ENCODE data around the gene RAB37. TPM values are rescaled to one million over a fixed set of nuclear protein-coding genes. Genes with fewer than 3 reads are reported as not detected.

Gene RAB37
- total RNA-seq, 4 donors from 2014 or later: under 0.01 to 5.0 (median 1.7) TPM

GRCh38 chr17:74713171-74713755, 23.8 kb upstream of the RAB37 start:
- TF ChIP-seq CTCF (IDR thresholded peaks at IDR 0.05) (no peak), POLR2A (IDR thresholded peaks at IDR 0.05) (no peak)

GRCh38 chr17:74715144-74715543, 21.9 kb upstream of the RAB37 start:
- no peak overlapping the region for H3K27ac ChIP-seq
- TF ChIP-seq CTCF (IDR thresholded peaks at IDR 0.05) (no peak), POLR2A (IDR thresholded peaks at IDR 0.05) (no peak)
- H3K4me1 ChIP-seq: no peaks in the 10 kb centered on the region
- no peak for DNase-seq
- H3K9me3 ChIP-seq: no peaks in the 10 kb centered on the region
- H3K36me3 ChIP-seq: no peaks in the 10 kb centered on the region
- H3K27me3 ChIP-seq: no peaks in the 10 kb centered on the region
- intact Hi-C loops (cut with DNase I; ENCODE audit: low total_unique reads): no loop called here
- H3K4me3 ChIP-seq: no peak overlapping the region

More at GRCh38 chr17:74713171-74713755, 23.8 kb upstream of the RAB37 start:
- H3K9me3 ChIP-seq: no peaks in the 10 kb centered on the region
- DNase-seq: no peak
- no peak overlapping the region for H3K27ac ChIP-seq
- H3K27me3 ChIP-seq: no peaks in the 10 kb centered on the region
- H3K4me1 ChIP-seq: no peaks in the 10 kb centered on the region
- H3K4me3 ChIP-seq: no peak overlapping the region
- intact Hi-C loops (cut with DNase I; ENCODE audit: low total_unique reads): no loop called here
- H3K36me3 ChIP-seq: no peaks in the 10 kb centered on the region

- no peak overlapping the region for H3K4me3 ChIP-seq
- TF ChIP-seq POLR2A (IDR thresholded peaks at IDR 0.05) (no peak), CTCF (IDR thresholded peaks at IDR 0.05) (no peak)
- H3K9me3 ChIP-seq: no peaks in the 10 kb centered on the region
- intact Hi-C loops (cut with DNase I; ENCODE audit: low total_unique reads): no loop called here
- no peak for DNase-seq
- H3K36me3 ChIP-seq: no peaks in the 10 kb centered on the region
- no peak overlapping the region for H3K27ac ChIP-seq
- no peaks in the 10 kb centered on the region for H3K27me3 ChIP-seq
- H3K4me1 ChIP-seq: no peaks in the 10 kb centered on the region
Measured at GRCh38 chr17:74720506-74720905, 16.6 kb upstream of the RAB37 start.

- Histone ChIP-seq H3K27me3 (no peaks in the 10 kb centered on the region), H3K27ac (no peak overlapping the region), H3K4me3 (no peak overlapping the region), H3K9me3 (no peaks in the 10 kb centered on the region), H3K4me1 (no peaks in the 10 kb centered on the region), H3K36me3 (no peaks in the 10 kb centered on the region)
- intact Hi-C loops (cut with DNase I; ENCODE audit: low total_unique reads): no loop called here
- no peak for DNase-seq
- TF ChIP-seq CTCF (IDR thresholded peaks at IDR 0.05) (no peak), POLR2A (IDR thresholded peaks at IDR 0.05) (no peak)
Measured at GRCh38 chr17:74722782-74723181, 14.3 kb upstream of the RAB37 start.

- no peak overlapping the region for H3K4me3 ChIP-seq
- no peak for DNase-seq
- no peaks in the 10 kb centered on the region for H3K4me1 ChIP-seq
- no peak overlapping the region for H3K27ac ChIP-seq
- H3K36me3 ChIP-seq: no peaks in the 10 kb centered on the region
- TF ChIP-seq CTCF (IDR thresholded peaks at IDR 0.05) (no peak), POLR2A (IDR thresholded peaks at IDR 0.05) (no peak)
- H3K27me3 ChIP-seq: no peaks in the 10 kb centered on the region
- intact Hi-C loops (cut with DNase I; ENCODE audit: low total_unique reads): no loop called here
- no peaks in the 10 kb centered on the region for H3K9me3 ChIP-seq
Measured at GRCh38 chr17:74723891-74724290, 13.2 kb upstream of the RAB37 start.
